Measurements from ENCODE around the gene LRRC4C. TPM values are rescaled to one million over a fixed set of nuclear protein-coding genes. Genes with fewer than 3 reads are reported as not detected.

Gene LRRC4C
- polyA plus RNA-seq, 1 donor from 2014 or later = 24.3 TPM

DNA sequence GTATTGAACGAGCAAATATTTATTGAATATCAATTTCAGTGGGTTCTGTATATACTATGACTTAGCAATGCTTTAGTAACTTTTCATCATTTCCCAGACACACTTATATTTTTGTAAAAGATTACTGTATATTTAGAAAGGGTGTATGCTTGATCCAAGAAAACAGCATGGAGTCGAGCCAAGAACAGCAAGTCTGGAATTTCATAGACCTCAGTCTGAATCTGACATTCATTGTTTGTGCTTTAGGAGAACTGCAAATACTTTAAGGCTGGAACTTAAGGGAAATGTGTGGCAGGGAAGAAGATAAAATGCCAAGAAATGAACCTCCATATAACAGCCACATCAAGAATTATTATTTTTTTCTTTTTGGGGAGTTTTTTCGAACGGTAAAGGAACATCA is 1156.8 kb downstream of the LRRC4C start:
- H4K20me1 ChIP-seq (ENCODE audit: insufficient read depth) = no peaks in the 10 kb centered on the region
- no peak overlapping the region for H3K4me2 ChIP-seq (ENCODE audit: low read length)

DNA sequence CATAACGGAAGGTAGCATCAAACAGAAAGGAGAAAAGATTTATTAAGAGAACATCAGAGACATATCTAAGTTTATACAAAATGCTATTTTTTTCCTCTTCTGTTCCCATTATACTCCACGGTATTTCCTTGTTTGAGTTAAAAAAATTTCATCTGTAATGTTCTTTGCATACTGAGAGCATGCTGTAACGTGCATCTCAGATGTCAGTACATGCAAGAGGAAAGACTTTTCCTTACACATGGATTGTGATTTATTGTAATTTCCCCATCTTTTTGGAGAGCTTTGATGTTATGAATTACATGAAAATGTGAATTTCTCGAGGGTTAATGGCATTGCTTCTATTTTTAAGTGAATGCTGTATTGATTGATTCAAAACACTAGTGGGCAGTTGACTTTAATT is 1164.0 kb downstream of the LRRC4C start:
- Histone ChIP-seq H3K4me3 (ENCODE audit: low read length) (no peak overlapping the region), H3K9me2 (ENCODE audit: insufficient read depth, low read length) (no peaks in the 10 kb centered on the region), H4K20me1 (ENCODE audit: insufficient read depth) (no peaks in the 10 kb centered on the region), H3K36me3 (ENCODE audit: insufficient read depth, low read length) (no peaks in the 10 kb centered on the region), H3K9ac (ENCODE audit: low read length) (no peak overlapping the region), H3K4me2 (ENCODE audit: low read length) (no peak overlapping the region), H3F3A (ENCODE audit: insufficient read depth, low read length, poor library complexity, severe bottlenecking) (peaks cover 4% of the 10 kb centered on the region), H2AFZ (ENCODE audit: low read depth, low read length) (no peak overlapping the region), H3K27me3 (ENCODE audit: insufficient read depth, low read depth, low read length) (no peaks in the 10 kb centered on the region), H3K9me3 (ENCODE audit: low read length) (no peaks in the 10 kb centered on the region), H3K79me2 (replicated peaks; ENCODE audit: insufficient read depth, low read length) (peaks cover 24% of the 10 kb centered on the region), H3K27ac (ENCODE audit: low read length) (no peak overlapping the region)
- TF ChIP-seq RAD21 (conservative IDR thresholded peaks at IDR 0.05) = no peak
- TF ChIP-seq EP300 (conservative IDR thresholded peaks at IDR 0.05; ENCODE audit: poor library complexity, severe bottlenecking) = no peak
- TF ChIP-seq TAF1 (IDR thresholded peaks at IDR 0.05; ENCODE audit: low read depth) = no peak
- no peak for TF ChIP-seq SMC3 (conservative IDR thresholded peaks at IDR 0.05; ENCODE audit: poor library complexity)
- TF ChIP-seq POLR2AphosphoS5 (IDR thresholded peaks at IDR 0.05) = no peak

More for the DNA sequence above, 1156.8 kb downstream of the LRRC4C start:
- H3K27ac ChIP-seq (ENCODE audit: low read length) = no peak overlapping the region
- no peaks in the 10 kb centered on the region for H3K9me3 ChIP-seq (ENCODE audit: low read length)
- no peak for TF ChIP-seq RAD21 (conservative IDR thresholded peaks at IDR 0.05)
- TF ChIP-seq, protein P1, sequence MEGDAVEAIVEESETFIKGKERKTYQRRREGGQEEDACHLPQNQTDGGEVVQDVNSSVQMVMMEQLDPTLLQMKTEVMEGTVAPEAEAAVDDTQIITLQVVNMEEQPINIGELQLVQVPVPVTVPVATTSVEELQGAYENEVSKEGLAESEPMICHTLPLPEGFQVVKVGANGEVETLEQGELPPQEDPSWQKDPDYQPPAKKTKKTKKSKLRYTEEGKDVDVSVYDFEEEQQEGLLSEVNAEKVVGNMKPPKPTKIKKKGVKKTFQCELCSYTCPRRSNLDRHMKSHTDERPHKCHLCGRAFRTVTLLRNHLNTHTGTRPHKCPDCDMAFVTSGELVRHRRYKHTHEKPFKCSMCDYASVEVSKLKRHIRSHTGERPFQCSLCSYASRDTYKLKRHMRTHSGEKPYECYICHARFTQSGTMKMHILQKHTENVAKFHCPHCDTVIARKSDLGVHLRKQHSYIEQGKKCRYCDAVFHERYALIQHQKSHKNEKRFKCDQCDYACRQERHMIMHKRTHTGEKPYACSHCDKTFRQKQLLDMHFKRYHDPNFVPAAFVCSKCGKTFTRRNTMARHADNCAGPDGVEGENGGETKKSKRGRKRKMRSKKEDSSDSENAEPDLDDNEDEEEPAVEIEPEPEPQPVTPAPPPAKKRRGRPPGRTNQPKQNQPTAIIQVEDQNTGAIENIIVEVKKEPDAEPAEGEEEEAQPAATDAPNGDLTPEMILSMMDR (IDR thresholded peaks at IDR 0.05; ENCODE audit: poor library complexity, severe bottlenecking) = no peak
- no peak for TF ChIP-seq TAF1 (IDR thresholded peaks at IDR 0.05; ENCODE audit: low read depth)
- no peak for TF ChIP-seq POLR2AphosphoS5 (IDR thresholded peaks at IDR 0.05)
- no peak for TF ChIP-seq MXI1 (conservative IDR thresholded peaks at IDR 0.05; ENCODE audit: poor library complexity, severe bottlenecking)
- TF ChIP-seq EP300 (conservative IDR thresholded peaks at IDR 0.05; ENCODE audit: poor library complexity, severe bottlenecking) = no peak
- TF ChIP-seq, protein P2, sequence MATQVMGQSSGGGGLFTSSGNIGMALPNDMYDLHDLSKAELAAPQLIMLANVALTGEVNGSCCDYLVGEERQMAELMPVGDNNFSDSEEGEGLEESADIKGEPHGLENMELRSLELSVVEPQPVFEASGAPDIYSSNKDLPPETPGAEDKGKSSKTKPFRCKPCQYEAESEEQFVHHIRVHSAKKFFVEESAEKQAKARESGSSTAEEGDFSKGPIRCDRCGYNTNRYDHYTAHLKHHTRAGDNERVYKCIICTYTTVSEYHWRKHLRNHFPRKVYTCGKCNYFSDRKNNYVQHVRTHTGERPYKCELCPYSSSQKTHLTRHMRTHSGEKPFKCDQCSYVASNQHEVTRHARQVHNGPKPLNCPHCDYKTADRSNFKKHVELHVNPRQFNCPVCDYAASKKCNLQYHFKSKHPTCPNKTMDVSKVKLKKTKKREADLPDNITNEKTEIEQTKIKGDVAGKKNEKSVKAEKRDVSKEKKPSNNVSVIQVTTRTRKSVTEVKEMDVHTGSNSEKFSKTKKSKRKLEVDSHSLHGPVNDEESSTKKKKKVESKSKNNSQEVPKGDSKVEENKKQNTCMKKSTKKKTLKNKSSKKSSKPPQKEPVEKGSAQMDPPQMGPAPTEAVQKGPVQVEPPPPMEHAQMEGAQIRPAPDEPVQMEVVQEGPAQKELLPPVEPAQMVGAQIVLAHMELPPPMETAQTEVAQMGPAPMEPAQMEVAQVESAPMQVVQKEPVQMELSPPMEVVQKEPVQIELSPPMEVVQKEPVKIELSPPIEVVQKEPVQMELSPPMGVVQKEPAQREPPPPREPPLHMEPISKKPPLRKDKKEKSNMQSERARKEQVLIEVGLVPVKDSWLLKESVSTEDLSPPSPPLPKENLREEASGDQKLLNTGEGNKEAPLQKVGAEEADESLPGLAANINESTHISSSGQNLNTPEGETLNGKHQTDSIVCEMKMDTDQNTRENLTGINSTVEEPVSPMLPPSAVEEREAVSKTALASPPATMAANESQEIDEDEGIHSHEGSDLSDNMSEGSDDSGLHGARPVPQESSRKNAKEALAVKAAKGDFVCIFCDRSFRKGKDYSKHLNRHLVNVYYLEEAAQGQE (IDR thresholded peaks at IDR 0.05; ENCODE audit: borderline replicate concordance) = no peak
- TF ChIP-seq SMC3 (conservative IDR thresholded peaks at IDR 0.05; ENCODE audit: poor library complexity) = no peak
- TF ChIP-seq EZH2 (IDR thresholded peaks at IDR 0.05; ENCODE audit: borderline replicate concordance, insufficient read depth, low read length, poor library complexity, severe bottlenecking) = no peak
- no peaks in the 10 kb centered on the region for H3K27me3 ChIP-seq (ENCODE audit: insufficient read depth, low read depth, low read length)
- no peak overlapping the region for H3K4me3 ChIP-seq (ENCODE audit: low read length)
- no peaks in the 10 kb centered on the region for H3K9me2 ChIP-seq (ENCODE audit: insufficient read depth, low read length)
- no peaks in the 10 kb centered on the region for H3K36me3 ChIP-seq (ENCODE audit: insufficient read depth, low read length)
- no peak overlapping the region for H2AFZ ChIP-seq (ENCODE audit: low read depth, low read length)
- H3K79me2 ChIP-seq (replicated peaks; ENCODE audit: insufficient read depth, low read length) = no peaks in the 10 kb centered on the region
- H3F3A ChIP-seq (ENCODE audit: insufficient read depth, low read length, poor library complexity, severe bottlenecking) = no peaks in the 10 kb centered on the region
- no peak overlapping the region for H3K9ac ChIP-seq (ENCODE audit: low read length)

All from neural cell (in vitro differentiated cells).